ENCODE data around the gene LRRIQ1.

LRRIQ1 gene

GRCh38 chr12:85283560-85283959 lies 247.4 kb downstream of the LRRIQ1 start:
- DNase-seq (ENCODE audit: low spot score), result no peak

Measured in CD4-positive, alpha-beta T cell treated with Interleukin-2 at 100 ng/mL for 4 hours (primary cell).